ENCODE data around the gene UCP2.
A peak's percentile ranks its signal among the peaks of the same experiment; 100 is the strongest.

Gene UCP2

GRCh38 chr11:73962101-73962705 lies 20.4 kb downstream of the UCP2 start:
- no peak for TF ChIP-seq POLR2A (IDR thresholded peaks at IDR 0.05; ENCODE audit: low read depth, low read length)
- FAIRE-seq (no peak), DNase-seq (ENCODE audit: insufficient read length, low spot score) (no peak)

GRCh38 chr11:73961321-73961720 lies 21.3 kb downstream of the UCP2 start:
- DNase-seq (ENCODE audit: insufficient read length, low spot score) (no peak), FAIRE-seq (no peak)
- TF ChIP-seq POLR2A (IDR thresholded peaks at IDR 0.05; ENCODE audit: low read depth, low read length), result no peak

DNA sequence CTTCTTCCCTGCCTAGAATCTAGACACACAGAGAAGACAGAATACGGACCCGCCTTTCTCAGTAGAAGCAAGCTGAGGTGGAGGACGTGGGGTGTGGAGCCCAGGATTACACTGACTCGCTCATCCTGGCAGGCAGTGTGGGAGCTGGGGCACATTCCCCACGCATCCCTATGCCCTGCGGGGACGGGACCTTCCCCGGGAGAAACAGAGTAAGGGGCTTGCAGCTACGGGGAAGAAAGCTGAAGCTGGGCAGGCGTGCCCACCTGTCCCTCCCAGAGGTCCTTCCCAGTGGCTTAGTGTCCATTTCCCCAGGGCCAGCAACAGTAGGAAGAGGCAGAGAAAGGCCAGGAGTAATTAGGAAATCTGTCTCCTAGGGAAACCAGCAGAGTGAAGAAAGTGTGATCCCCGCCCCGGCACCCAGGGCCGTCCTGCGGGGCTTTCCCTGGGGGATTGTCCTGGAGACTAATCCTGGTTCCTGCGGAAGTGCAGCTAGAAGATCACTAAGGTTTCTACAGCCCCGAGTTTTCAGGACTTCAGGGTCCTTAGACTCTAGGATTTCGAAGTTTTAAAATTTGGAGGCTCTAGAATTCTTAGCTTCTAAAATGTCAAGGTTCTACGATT lies 24.0 kb downstream of the UCP2 start:
- FAIRE-seq, result no peak

DNA sequence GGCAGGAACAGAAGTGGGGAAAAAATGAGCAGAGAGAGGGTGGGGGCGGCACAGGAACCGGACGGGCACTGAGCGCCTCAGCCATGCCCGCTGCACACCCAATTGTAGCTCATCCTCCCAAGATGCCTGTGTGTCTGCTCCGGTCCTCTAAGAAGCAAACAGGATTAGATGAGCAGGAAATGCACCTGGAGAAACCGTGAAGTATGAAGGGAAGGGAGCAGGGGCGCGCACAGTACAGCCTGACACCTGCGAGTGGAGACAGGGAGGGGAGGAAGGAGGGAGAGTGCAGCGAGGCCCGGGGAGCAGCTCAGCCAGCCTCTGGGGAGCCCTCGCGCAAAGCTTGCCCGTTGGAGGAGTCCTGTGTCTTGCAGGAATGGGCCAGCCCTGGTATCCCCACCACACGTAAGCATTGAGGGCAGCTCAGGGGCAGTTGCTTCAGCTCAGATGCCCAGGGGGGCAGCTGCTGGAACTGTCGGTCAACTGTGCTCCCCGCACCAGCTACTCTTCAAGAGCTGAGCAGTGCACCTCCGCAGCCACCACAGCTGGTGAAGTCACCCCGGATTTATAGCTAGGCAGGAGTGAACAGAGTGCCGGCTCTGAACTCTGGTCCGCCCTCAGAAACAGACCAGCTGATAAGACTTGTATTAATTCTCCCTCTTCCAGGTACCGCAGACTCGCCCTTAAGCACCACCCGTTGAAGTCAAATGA lies 24.8 kb downstream of the UCP2 start:
- TF ChIP-seq POLR2A (IDR thresholded peaks at IDR 0.05; ENCODE audit: low read depth, low read length), result no peak
- no peak for DNase-seq (ENCODE audit: insufficient read length, low spot score)

More for the DNA sequence above, 24.0 kb downstream of the UCP2 start:
- TF ChIP-seq POLR2A (IDR thresholded peaks at IDR 0.05; ENCODE audit: low read depth, low read length), result no peak
- DNase-seq (ENCODE audit: insufficient read length, low spot score), result no peak

DNA sequence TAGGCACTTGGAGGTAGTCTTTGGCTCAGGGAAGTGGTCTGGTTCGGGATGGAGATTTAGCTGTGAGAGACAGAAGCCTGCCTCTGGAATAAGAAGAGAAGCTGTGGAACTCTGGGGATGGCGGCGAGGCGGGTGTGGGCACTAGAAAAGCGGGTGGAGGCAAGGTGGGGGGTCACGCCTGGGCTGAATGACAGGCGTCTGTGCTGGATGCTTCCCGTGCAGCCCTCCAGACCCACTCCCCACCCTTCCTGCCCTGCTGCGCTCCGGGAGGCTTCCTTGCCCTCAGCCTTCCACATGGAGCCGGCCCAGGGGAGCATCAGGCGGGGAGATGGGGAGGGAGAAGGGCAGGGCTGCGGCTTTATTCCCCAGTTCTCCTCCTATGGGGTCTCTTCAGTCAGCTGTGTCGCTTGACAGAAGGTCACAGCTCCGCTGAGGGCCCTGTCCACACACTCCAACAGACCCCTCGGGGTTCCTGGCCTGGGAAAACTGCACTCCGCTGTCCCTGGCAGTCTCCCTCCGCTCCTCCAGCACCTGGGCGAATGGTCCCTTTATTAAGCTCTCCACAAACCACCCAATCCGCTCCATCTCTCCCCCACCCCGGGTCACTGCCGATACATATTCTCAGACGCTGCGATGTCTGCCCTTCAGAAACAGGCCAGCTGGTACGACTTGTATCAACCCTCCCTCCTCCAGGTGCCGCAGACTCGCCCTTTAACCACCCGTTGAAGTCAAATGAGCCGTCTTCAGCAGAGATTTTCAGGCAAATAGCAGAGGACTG lies 25.6 kb downstream of the UCP2 start:
- FAIRE-seq (no peak), DNase-seq (ENCODE audit: insufficient read length, low spot score) (no peak)
- no peak for TF ChIP-seq POLR2A (IDR thresholded peaks at IDR 0.05; ENCODE audit: low read depth, low read length)

More for the DNA sequence above, 24.8 kb downstream of the UCP2 start:
- FAIRE-seq, result no peak

GRCh38 chr11:73951797-73952196 lies 30.8 kb downstream of the UCP2 start:
- TF ChIP-seq POLR2A (IDR thresholded peaks at IDR 0.05; ENCODE audit: low read depth, low read length), result no peak
- FAIRE-seq (no peak), DNase-seq (ENCODE audit: insufficient read length, low spot score) (no peak)

DNA sequence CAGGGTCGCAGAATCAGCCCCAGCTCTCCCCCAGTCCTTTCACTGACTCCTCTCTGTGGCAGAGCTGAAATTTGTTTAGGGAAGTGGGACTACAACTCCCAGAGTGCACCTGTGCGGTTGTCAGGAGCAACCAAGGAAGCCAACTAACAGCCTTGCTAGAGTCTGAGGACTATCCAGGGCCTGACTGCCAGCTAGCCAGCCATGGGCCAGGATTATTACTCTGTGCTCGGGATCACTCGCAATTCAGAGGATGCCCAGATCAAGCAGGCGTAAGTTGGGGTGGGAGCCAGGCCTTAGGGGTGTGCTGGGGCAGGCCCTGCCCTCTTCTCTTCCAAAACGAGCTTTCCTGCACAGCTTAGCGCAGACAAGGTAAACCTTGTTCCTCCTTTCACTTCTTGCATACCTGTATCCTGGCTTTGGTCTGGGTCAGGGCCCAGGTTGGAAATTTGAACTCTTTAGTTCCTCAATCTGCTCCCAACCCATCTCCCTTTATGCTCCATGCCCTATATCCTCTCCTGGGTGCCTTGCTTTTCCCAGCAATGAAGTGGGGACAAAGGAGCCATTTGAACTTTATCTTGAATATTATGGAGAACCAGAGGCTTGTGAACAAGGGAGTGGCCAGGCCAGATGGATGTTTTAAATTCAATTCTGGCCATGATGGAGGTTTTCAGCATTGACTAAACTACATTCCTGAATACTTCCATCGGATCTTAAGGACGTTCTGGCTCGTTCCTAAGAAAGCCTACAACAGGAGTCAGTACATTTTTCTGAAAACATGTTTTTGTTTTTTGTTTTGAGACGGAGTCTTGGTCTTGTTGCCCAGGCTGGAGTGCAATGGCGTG lies 31.6 kb downstream of the UCP2 start, which contains the start of gene DNAJB13:
TSS of gene DNAJB13 (plus strand) at position 158 of the 842 bp plus-strand sequence. CDS start at position 202, 44 bp downstream.
- FAIRE-seq (no peak), DNase-seq (ENCODE audit: insufficient read length, low spot score) (peak; percentile 90)
- no peak for TF ChIP-seq POLR2A (IDR thresholded peaks at IDR 0.05; ENCODE audit: low read depth, low read length)

- FAIRE-seq, result no peak
- DNase-seq (ENCODE audit: insufficient read length, low spot score), result no peak
- no peak for TF ChIP-seq POLR2A (IDR thresholded peaks at IDR 0.05; ENCODE audit: low read depth, low read length)
Measured at GRCh38 chr11:73949912-73950311, 32.7 kb downstream of the UCP2 start.

DNA sequence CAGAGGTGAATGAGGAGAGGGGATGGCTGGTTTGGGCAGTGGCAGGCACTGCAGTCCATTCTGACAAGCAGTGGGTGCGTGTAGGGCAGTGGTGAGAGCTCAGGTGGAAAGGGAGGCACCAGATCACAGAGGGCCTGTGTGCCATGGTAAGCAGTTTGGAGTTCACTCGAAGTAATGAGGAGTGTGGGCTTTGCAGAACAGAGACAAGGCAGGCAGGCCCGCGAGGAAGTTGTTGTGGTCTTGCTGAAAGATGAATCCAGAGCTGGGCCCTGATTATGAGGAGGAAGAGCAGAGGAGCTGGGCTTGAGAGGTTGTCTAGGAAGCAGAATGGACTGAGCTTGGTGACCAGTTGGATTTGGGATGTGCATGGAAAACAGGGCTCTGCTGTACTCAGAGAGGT lies 33.4 kb downstream of the UCP2 start:
- no peak for TF ChIP-seq POLR2A (IDR thresholded peaks at IDR 0.05; ENCODE audit: low read depth, low read length)
- FAIRE-seq, result no peak
- DNase-seq (ENCODE audit: insufficient read length, low spot score), result no peak

DNA sequence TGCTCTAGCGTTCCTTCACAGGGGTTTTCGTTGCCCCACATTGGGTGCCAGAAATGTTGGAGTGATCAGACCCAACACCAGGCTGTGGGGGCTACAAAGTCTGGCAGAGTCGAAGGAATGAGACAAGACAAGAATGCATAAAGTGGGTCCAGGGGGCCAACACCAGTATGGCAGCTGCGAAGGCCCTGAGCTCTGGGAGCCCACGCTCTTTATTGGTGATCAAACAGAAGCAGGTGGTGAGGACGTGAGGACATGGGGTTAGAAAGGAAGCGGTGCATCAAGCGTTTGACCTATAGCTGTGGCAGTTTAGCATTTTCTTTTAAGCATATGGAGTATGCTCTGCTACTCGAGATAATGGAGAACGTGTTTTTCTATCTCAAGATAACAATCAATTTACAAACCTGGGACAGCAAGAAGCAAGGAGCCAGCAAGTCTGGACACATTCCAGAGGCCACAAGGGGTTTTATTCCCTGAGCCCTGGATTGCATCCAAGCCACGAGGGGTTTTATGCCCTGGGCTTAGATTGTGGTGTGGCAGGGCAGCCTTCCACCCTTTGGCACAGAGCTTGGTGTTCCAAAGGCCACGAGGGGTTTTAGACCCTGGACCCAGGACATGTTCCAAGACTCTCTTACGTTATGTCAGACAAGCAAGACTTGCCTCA lies 35.7 kb downstream of the UCP2 start:
- DNase-seq (ENCODE audit: insufficient read length, low spot score), result no peak
- no peak for FAIRE-seq
- no peak for TF ChIP-seq POLR2A (IDR thresholded peaks at IDR 0.05; ENCODE audit: low read depth, low read length)

DNA sequence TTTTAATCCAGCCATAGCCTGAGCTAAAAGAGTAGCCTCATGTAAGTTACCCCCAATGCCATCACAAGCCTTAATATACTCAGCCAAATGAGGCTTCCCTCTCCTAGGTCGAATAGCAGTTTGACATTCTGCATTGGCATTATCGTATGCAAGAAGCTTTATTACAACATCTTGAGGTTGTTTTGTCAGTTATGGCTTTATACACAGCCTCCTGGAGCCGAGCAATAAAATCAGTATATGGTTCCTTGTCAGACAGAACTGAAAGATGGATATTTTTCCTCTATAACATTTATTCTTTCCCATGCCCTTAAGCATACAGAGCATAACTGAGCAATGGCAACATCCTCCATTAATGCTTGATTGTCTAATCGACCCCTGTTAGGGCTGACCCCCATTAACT lies 37.2 kb downstream of the UCP2 start:
- DNase-seq (ENCODE audit: insufficient read length, low spot score) (no peak), FAIRE-seq (no peak)
- TF ChIP-seq POLR2A (IDR thresholded peaks at IDR 0.05; ENCODE audit: low read depth, low read length), result no peak

DNA sequence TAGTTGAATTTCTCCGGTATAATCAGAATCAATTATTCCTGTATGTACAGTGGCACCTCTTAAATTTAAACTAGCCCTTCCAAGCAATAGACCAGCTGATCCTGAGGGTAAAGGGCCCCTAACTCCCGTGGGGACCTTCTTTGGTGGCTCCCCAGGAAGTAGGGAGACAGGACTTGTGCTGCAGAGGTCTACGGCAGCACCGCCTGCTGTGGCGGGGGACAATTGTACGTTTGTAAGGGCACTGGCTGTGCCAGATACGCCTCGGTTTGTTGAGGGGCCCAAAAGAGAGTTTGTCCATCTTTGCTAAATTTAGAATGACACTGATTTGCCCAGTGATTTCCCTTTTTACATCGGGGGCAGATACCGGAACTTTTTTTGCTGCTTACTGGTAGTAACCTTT lies 37.7 kb downstream of the UCP2 start:
- DNase-seq (ENCODE audit: insufficient read length, low spot score), result no peak
- no peak for FAIRE-seq
- no peak for TF ChIP-seq POLR2A (IDR thresholded peaks at IDR 0.05; ENCODE audit: low read depth, low read length)

GRCh38 chr11:73944085-73944484 lies 38.6 kb downstream of the UCP2 start:
- no peak for TF ChIP-seq POLR2A (IDR thresholded peaks at IDR 0.05; ENCODE audit: low read depth, low read length)
- FAIRE-seq (no peak), DNase-seq (ENCODE audit: insufficient read length, low spot score) (no peak)
